Progenitor cell of endocrine pancreas (in vitro differentiated cells): ENCODE measurements around the gene PRRC2A. TPM values are rescaled to one million over a fixed set of nuclear protein-coding genes. Genes with fewer than 3 reads are reported as not detected.

ENCODE experiments used
- DNase-seq: peaks from one replicate; pipeline ENCODE4 v3.0.0; 2021; ENCODE audit warnings: low spot score; ENCODE audit not compliant: unreplicated experiment
- H3K27ac Mint-ChIP-seq: 2 replicates; pipeline ENCODE4 v1.8.0; 2021; ENCODE audit warnings: mild to moderate bottlenecking, moderate library complexity, mixed read lengths
- H3K27me3 Mint-ChIP-seq: 2 replicates; pipeline ENCODE4 v1.8.0; 2021; ENCODE audit warnings: mixed read lengths
- H3K36me3 Mint-ChIP-seq: 2 replicates; pipeline ENCODE4 v1.8.0; 2022; ENCODE audit warnings: mixed read lengths; ENCODE audit not compliant: insufficient read depth
- H3K4me1 Mint-ChIP-seq: 2 replicates; pipeline ENCODE4 v1.8.0; 2021; ENCODE audit warnings: low read depth, mixed read lengths
- H3K4me3 Mint-ChIP-seq: 2 replicates; pipeline ENCODE4 v1.8.0; 2021; ENCODE audit warnings: low read depth, mild to moderate bottlenecking, moderate library complexity, mixed read lengths
- H3K9me3 Mint-ChIP-seq: 2 replicates; pipeline ENCODE4 v1.8.0; 2021; ENCODE audit warnings: low read depth, mixed read lengths
- total RNA-seq: library from RNA; stranded (reverse); gene quantifications from 2 replicates; pipeline ENCODE4 v1.2.1, GENCODE V29; 2021
- TF ChIP-seq, protein P1 (sequence below): fragments of 200-600 bp; sonication (generic); IDR thresholded peaks from one replicate; pipeline ENCODE4 v1.5.0; 2021; ENCODE audit warnings: antibody characterized with exemption, mild to moderate bottlenecking; ENCODE audit not compliant: unreplicated experiment

The PRRC2A gene
- total RNA-seq, 1 donor from 2014 or later: 272 TPM

DNA sequence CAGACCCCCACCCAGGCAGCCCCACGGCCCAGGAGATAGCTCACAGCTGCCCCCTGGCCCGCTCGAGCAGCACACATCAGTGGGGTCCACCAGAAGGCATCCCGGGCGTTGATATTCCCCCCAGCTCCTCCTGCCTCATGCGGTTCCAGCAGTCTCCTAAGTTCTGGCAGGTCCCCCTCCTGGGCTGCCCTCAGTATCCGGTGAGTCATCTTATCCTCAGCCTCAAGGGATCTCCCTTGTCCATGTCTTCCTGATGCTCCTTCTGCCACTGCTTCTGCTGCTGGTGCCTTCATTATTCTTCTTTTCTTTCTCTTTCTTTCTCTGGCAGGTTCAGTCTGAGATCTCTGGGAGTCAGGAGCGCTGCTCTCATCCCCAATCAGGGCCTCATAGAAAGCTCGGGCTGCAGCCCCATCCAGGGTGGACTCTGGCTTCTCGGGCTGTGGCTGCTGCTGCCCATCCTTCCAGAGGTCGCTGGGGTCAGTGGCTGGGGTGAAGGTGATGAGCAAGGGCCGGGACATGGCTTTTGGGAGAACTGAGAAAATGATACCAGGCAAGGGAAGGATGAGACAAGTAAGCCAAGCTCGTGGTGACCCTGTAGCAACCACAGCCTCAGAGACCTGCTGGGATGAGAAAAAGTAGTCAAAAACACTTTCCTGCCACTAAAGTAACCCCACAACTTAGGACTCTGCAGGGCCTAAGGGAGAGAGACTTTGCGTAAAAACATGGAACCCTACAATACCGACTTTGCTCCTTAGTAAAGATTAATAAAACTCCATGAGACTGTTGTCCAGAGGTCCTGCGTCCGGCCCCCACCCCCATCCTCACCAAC, 43.7 kb downstream of the PRRC2A start:
- H3K36me3 Mint-ChIP-seq: peaks cover 13% of the 10 kb centered on the region
- no peaks in the 10 kb centered on the region for H3K9me3 Mint-ChIP-seq
- H3K4me1 Mint-ChIP-seq: peaks cover 41% of the 10 kb centered on the region
- DNase-seq: no peak
- TF ChIP-seq, protein P1, sequence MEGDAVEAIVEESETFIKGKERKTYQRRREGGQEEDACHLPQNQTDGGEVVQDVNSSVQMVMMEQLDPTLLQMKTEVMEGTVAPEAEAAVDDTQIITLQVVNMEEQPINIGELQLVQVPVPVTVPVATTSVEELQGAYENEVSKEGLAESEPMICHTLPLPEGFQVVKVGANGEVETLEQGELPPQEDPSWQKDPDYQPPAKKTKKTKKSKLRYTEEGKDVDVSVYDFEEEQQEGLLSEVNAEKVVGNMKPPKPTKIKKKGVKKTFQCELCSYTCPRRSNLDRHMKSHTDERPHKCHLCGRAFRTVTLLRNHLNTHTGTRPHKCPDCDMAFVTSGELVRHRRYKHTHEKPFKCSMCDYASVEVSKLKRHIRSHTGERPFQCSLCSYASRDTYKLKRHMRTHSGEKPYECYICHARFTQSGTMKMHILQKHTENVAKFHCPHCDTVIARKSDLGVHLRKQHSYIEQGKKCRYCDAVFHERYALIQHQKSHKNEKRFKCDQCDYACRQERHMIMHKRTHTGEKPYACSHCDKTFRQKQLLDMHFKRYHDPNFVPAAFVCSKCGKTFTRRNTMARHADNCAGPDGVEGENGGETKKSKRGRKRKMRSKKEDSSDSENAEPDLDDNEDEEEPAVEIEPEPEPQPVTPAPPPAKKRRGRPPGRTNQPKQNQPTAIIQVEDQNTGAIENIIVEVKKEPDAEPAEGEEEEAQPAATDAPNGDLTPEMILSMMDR: no peak
- peak overlapping the region; percentile 97 for H3K27ac Mint-ChIP-seq
- H3K4me3 Mint-ChIP-seq: peak overlapping the region; percentile 84
- no peaks in the 10 kb centered on the region for H3K27me3 Mint-ChIP-seq

DNA sequence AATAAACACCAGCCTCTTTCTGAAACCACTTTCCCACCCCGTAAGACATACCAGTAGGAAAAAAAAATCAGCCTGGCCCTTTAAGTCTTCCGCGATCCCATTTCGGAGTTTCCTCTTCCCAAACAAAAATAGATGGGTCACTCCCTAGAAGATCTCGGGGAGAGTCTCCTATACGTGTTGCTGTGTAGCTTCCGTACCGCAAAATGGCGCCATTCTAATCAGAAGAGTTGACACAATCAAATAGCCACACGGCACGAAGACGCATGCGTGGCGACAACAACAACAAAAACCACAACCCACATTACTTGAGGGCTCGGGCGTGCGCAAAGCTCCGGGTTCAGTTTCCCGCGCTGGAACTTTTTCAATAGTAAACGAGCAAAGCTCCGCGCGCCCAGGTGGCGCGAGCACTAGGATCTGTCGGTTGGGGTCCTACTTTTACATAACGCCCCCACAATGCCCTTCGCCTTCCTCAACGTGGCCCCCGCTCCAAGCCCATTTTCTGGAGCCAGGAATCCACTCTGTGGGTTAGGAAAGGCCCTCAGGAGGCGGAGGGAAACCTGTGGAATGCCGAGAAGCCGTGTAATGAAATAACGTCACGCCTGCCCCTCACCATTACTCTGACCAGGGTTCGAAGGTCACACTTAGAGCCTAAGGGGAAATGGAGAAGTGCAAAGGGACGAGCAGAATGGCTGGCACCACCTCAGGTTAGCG, 44.4 kb downstream of the PRRC2A start, which contains the start of gene GPANK1:
GPANK1 (minus strand) TSS at position 208 of the 711 bp plus-strand sequence. CDS start 519 bp downstream, outside the sequence.
- Mint-ChIP-seq H3K36me3 (peaks cover 13% of the 10 kb centered on the region), H3K27me3 (no peaks in the 10 kb centered on the region), H3K27ac (peak within 1 kb of the TSS; percentile 97), H3K4me3 (peak within 1 kb of the TSS; percentile 84), H3K9me3 (no peaks in the 10 kb centered on the region), H3K4me1 (peaks cover 34% of the 10 kb centered on the region)
- TF ChIP-seq, protein P1: peak; percentile 9
- DNase-seq: peak; percentile 44

GRCh38 chr6:31665501-31666336, 45.2 kb downstream of the PRRC2A start, which contains the start of gene CSNK2B:
Gene CSNK2B, plus strand, starts transcription at chr6:31666080. Its CDS starts 752 bp downstream, at chr6:31666832.
- no peaks in the 10 kb centered on the region for H3K27me3 Mint-ChIP-seq
- H3K36me3 Mint-ChIP-seq: peaks cover 14% of the 10 kb centered on the region
- peak within 1 kb of the TSS; percentile 97 for H3K27ac Mint-ChIP-seq

DNA sequence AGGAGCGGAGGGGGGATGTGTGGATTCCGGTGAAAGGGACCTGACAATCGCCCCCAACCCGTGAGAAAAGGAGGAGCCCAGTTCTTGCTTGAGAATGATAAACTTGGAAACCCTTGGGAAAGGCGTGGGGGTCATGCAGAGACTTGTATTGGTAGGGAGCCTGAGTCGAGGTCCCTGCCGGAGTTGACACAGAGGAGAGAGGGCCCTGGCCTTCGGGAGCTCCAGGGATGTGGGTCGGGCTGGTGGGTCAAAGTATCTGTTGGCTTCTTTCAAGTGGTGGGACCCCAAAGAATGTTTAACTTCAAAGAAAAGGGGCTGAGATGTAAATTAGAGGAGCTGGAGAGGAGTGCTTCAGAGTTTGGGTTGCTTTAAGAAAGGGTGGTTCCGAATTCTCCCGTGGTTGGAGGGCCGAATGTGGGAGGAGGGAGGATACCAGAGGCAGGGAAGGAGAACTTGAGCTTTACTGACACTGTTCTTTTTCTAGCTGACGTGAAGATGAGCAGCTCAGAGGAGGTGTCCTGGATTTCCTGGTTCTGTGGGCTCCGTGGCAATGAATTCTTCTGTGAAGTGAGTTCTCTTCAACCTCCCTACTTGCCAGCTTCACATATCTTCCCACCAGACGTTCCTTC, 45.9 kb downstream of the PRRC2A start:
- Mint-ChIP-seq H3K27ac (peak overlapping the region; percentile 97), H3K4me1 (peaks cover 27% of the 10 kb centered on the region), H3K4me3 (peak overlapping the region; percentile 84), H3K27me3 (no peaks in the 10 kb centered on the region), H3K36me3 (peaks cover 14% of the 10 kb centered on the region), H3K9me3 (no peaks in the 10 kb centered on the region)
- no peak for DNase-seq
- TF ChIP-seq, protein P1: no peak

More at GRCh38 chr6:31665501-31666336, 45.2 kb downstream of the PRRC2A start, which contains the start of gene CSNK2B:
- Mint-ChIP-seq H3K9me3 (no peaks in the 10 kb centered on the region), H3K4me3 (peak within 1 kb of the TSS; percentile 84), H3K4me1 (peaks cover 32% of the 10 kb centered on the region)
- TF ChIP-seq, protein P1: no peak
- peak; percentile 91 for DNase-seq
